GM19324 (cell line): Measurements from ENCODE around the gene ACTL10.

Source experiments
- ATAC-seq: cut with Tn5 transposase; IDR thresholded peaks from one replicate; pipeline ENCODE4 v1.9.1; 2021; ENCODE audit warnings: mild to moderate bottlenecking, moderate library complexity; ENCODE audit not compliant: unreplicated experiment, low FRiP score

Gene ACTL10

GRCh38 chr20:33648396-33649004, 18.2 kb upstream of the ACTL10 start:
- no peak for ATAC-seq

- no peak for ATAC-seq
Measured at GRCh38 chr20:33649201-33649681, 17.5 kb upstream of the ACTL10 start.

GRCh38 chr20:33650111-33650752, 16.5 kb upstream of the ACTL10 start:
- no peak for ATAC-seq

DNA sequence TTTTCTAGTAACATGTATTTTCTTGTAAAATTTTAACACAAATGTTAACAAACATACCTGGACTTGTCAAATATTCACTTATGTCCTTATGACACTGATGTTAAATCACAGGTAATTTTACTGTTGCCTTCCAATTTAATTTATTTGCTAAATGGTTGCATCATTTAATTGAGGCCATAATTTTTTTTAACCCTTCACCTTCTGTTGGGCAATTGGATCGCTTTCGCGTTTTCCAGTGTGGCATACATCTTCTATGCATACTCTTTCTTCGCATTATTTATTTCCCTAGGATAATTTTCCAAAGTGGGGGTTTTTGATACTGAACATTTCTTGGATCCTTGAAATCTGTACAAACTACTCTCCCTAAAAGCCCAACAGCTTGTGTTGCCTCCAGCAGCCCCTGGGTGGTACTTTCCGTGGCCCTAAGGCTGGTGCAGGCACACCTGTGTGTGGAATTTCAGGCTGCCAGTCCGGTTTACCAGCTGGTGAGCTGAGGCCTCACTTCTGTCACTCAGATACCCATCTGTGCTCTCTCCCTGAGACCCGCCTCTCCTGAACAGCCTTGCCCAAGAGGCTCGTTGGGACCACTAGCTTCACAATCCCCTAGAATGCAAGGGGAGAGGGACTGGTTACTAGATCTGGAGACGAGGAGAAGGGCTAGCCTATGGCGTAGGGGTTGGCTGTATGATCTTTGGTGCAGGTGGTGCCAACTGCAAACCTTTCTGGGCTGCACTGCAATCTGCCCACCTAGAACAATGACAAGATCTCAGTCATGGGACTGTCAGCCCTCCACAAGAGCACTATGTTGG, 15.8 kb upstream of the ACTL10 start:
- ATAC-seq = no peak

DNA sequence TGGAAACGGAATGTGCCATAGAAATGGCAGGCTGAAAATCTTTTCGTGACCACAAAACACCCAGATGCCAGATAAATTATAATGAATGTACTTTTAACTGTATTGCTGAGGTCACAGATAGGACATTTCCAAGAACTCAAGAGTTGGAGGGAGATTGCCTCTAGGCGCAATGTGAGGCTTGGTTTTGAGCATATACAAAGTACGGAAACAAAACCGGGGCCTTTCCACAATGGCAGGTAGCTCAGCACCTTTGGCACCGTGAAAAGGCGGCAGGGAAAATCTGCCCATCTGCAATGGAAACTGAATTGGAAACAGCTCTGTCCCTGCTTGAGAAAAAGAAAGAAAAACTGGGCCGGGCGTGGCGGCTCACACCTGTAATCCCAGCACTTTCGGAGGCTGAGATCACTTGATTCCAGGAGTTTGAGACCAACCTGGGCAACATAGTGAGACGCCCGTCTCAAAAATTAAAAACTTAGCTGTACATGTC, 15.1 kb upstream of the ACTL10 start:
- no peak for ATAC-seq

DNA sequence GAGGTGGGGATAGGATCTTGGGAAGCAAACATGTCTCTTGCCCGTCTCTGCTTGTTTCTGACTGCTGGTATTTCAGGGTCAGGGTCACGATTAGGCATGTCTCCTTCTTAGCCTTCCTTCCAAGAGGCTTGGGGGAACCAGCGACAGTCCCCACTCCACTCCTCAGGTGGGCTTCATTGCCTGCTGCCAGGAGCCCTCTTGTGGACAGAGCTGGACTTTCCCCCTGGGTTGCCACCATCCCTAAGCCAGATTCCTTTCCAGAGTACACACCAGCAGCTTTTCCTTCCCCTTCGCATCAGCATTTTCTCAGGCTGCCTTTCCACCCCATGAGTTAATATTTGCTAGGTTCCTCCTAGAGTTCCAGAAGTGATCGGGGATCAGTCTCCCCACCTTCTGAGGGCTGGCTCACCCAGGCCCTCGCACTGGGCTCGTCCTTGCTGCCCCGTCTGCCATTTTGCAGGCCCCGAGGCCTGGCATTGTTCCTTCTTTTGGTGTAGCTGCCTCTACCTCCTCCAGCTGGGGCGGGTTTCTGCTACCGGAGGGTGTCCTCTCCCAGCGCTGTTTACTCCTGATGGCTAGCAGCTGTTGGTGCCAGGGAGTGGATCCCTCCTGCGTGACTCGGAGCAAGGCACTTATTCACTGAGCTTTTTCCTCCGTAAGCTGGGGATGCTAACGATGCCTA, 13.4 kb upstream of the ACTL10 start:
- ATAC-seq = no peak

DNA sequence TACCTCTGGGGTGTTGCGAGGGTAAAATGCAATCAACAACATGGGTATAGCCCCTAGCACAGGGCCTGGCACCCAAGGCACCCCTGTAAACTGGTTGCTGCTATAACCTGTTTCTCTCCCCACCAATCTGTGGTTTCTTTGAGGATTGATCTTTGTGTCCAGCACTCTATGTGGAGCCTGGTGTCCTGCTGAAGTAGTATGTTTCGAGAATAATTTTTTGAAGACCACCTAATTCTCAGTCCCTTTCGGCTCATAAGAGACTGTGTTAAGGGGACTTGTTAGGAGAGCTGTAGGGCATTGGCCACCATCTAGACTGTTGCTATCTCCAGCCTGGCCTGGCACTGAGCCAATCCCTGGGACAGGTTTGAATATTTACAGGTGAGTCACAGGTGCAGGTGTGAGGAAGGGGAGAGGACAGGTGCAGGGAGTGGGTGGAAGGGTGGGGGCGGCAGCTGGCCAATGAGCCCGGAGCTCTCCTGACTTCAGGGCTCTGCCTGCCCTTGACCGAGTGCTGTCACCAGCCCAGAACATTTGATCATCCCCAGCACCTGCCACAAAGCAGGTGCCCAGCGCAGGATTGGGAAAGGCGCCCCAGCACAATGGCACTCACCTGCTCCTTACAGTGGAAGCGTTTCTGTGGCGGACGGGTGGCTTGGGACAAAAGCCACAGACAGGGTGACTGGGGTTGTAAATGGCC, 12.7 kb upstream of the ACTL10 start:
- no peak for ATAC-seq

DNA sequence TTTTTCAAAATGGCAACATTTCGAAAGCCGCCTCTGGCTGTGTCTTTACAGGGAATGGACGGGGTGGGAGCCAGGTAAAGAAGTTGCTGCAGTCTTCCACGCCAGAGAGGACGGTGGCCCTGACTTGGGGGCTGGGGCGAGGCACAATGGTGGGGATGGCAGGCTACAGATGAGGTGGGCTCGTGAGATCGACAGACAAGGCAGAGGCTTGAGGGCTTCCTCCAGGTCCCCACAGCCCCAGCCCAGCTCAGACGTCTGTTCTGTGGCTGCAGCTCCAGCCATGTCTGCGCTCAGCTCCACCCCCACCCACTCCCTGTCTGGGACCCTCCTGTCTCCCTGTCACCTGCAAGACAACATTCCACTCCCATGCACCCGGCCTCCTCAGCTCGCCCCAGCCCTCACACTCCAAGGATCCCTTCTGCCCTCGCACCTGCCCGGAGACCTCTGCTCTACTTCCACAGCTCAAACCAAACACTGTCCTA, 12.0 kb upstream of the ACTL10 start:
- ATAC-seq = no peak

DNA sequence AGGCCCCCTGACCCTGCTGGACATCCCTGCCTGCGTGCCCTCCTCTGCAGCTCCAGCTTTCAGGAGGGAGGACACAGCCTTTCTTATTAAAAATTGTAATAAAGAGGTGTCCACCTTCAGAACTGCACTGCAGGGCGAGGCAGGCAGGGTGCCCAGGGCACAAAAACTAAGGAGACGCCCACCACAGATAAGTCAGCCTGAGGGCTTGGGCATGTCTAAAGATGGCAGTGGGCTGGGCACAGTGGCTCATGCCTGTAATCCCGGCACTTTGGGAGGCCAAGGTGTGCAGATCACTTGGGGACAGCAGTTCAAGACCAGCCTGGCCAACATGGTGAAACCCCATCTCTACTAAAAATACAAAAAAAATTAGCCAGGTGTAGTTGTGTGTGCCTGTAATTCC, 11.6 kb upstream of the ACTL10 start:
- no peak for ATAC-seq

GRCh38 chr20:33656010-33656782, 10.5 kb upstream of the ACTL10 start:
- ATAC-seq = no peak

- ATAC-seq = no peak
Measured at GRCh38 chr20:33656783-33657703, 9.7 kb upstream of the ACTL10 start.

- no peak for ATAC-seq
Measured at GRCh38 chr20:33657704-33658095, 9.0 kb upstream of the ACTL10 start.

- ATAC-seq = no peak
Measured at GRCh38 chr20:33658510-33658909, 8.2 kb upstream of the ACTL10 start.

DNA sequence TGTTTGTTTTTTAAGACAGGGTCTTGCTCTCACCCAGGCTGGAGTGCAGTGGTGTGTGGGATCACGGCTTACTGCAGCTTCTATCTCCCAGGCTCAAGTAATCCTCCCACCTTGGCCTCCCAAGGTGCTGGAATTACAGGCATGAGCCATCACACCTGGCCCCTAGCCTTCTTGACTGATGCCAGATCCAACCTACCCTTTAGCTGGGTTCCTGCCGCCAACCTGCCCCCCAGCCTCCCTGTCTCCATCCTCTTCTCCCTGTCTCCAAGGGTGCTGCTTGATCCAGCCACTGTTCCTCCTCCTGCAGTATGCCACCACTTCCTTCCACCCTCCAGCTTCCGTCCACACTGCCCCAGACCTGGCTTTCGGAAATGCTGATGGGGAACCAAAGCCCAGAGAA, 7.8 kb upstream of the ACTL10 start:
- ATAC-seq = no peak

GRCh38 chr20:33659341-33660034, 7.3 kb upstream of the ACTL10 start:
- ATAC-seq = no peak

DNA sequence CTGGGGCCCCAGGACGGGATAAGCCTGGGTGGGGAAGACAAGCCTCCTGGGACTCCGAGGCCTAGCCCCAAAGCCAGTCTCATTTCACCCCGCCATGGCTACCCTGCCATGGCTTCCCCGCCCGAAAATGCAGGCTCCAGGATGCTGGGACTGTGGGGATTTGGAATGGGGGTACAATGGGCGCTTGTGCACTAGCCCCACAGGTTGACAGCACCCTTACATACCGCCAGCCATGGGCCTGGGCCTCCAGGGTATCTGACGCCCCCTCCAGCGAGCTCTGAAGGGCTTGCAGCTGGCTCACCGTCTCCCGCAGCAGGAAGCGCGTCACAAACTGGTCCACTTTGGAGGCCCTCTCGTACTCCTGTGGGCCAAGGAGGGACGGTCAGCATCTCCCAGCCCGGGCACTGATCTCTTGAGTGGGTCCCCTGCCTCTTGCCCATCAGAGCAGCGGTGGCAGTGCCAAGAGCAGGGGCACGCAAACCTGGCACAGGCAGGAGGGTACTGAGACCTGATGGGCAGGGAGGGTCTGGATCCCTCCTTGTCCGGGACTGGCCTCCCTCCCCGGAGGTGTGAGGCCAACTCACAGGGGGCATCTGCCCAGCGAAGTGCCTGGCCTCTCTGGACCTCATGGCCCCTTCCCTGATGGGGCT, 6.6 kb upstream of the ACTL10 start:
- ATAC-seq = no peak

DNA sequence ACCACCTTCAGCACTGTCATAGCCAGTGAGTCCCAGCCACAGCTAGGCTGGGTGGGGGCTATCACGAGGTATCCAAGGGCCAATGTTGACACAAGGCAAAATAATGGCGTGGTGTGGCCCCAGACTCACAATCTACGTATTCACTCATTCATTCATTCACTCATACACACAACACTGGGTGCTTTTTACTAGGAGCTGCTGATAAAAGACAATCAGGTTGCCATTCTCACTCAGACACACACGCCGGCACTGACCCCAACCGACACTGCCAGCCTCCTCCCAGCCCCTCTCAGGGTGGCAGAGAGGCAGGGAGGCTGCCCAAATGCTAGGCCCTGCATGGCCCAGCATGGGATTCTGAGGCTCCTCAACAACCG, 6.1 kb upstream of the ACTL10 start:
- no peak for ATAC-seq
